Limb (tissue), 2 donors: ENCODE results near the gene CDKL2.

ENCODE experiments used
- DNase-seq, 2 donors: peaks; one replicate each; pipeline ENCODE4 v3.0.0-alpha.2; 2016; ENCODE audit errors: extremely low spot score in 2 of 2

CDKL2 gene

DNA sequence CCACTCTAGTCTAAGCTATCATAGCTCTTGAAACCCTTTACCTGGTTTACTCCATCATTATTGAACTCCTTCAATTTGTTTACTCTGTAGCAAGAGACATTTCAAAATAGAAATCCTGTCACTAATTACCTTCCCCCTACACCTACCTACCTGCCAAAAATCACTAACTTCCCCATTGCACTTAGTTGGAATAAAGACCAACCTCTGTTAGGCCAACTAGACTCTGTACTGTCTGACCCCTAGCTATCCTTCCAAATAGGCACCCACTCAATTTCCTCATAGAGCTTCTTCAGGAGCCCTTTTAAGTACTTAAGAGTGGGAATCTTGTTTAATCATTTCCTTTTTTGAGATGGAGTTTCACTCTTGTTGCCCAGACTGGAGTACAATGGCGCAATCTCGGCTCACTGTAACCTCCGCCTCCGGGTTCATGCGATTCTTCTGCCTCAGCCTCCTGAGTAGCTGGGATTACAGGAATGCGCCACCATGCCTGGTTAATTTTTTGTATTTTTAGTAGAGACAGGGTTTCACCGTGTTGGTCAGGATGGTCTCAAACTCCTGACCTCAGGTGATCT, 8.9 kb upstream of the CDKL2 start:
- no peak for DNase-seq

DNA sequence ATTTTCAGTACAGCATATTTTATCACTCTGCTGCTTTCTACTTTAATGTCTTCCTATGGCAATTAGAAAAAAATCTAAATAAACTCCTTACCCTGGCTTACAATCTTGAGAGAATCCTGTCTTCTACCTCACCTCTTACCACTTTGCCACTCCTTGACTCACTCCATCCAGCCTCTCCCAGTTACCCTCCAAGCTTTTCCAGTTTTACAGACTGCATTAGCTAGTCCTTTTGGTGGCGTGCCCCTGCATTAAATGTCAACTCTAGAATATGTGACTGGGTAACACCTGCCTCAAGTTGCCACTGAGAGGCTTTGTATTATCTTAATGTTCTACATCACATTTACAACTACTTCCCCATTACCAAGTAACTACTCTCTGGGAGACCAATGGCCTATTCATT, 7.5 kb upstream of the CDKL2 start:
- DNase-seq: no peak

- no peak for DNase-seq
These were observed 6.8 kb upstream of the CDKL2 start for GRCh38 chr4:75637176-75637575.

DNA sequence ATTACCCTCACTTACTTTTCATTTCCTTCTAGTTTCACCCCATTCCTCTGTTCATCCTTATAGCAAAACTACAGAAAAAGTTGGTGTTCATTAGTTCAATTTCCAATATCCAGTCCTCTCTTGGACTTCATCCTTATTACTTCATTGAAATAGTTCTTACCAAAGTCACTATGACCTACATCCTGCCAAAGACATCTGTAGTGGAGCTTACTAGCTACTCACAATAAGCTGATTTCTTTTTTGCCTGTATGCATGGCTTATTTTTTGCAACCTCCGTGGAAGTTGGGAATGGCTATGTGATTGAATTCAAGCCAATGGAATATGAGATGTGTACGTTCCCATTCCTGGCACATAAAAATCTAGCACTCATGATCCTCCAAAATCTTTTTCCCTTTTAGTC, 4.6 kb upstream of the CDKL2 start:
- DNase-seq: no peak

DNA sequence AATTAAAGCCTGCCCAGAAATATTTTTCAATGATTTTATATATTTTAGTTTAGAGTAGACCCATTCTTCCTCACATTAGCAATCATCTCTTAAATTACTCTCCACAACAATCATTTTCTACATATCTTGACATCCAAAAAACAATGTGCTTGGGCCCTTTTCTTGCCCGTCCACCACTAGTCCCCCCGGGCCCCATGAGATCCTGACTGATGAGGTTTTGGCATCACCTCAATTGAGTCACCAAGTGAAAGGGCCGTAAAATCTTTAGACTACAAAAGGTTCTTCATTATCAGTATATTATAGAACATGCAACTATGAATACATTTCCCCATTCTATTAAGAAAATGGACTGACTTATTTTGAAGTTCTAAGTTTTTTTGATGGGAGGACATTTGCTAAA, 4.0 kb upstream of the CDKL2 start:
- DNase-seq: no peak

GRCh38 chr4:75633846-75634245, 3.5 kb upstream of the CDKL2 start:
- no peak for DNase-seq

DNA sequence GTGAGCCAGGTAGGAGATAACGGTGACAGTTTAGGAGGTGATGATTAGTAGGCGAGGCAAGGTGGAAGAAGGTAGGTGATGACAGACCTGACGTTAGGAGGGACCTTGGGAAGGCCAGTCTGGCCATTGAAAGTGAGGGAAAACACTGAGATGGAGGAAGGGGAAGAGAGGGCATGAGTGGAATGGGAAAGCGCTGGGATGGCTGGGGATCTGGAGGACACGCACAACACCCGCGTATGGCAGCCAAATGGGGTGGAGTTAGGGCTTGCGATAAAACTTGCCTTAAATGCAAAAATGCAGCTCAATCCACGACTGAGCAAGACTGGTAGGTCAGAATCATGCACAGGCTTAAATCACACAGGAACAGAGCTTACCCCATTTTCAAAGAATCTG, 605 bp upstream of the CDKL2 start:
- DNase-seq: no peak

- DNase-seq: no peak
These were observed 1.1 kb downstream of the CDKL2 start for GRCh38 chr4:75629239-75629638.

- DNase-seq: no peak
These were observed 7.3 kb downstream of the CDKL2 start for GRCh38 chr4:75623026-75623425.

DNA sequence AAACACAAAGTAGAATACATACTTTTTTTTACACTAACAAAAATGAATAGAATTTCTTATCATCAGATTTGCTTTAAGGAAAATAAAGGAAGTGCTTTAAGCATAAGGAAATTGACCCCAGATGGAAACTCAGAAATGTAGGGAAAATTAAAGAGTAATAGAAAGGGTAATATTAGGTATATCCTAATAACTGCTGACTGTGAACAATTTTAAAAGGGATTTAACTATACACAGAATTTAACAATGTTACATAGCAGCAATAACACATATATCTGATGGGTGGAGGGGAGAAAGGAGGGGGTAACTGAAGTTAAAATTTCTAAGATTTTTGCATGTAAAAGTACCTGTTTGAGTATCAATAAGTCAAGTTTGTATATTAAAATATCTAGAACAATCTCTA, 8.6 kb downstream of the CDKL2 start:
- no peak for DNase-seq

GRCh38 chr4:75612306-75612705, 18.0 kb downstream of the CDKL2 start:
- DNase-seq: no peak

GRCh38 chr4:75605928-75606327, 24.4 kb downstream of the CDKL2 start:
- no peak for DNase-seq

GRCh38 chr4:75599647-75600046, 30.7 kb downstream of the CDKL2 start:
- no peak for DNase-seq

DNA sequence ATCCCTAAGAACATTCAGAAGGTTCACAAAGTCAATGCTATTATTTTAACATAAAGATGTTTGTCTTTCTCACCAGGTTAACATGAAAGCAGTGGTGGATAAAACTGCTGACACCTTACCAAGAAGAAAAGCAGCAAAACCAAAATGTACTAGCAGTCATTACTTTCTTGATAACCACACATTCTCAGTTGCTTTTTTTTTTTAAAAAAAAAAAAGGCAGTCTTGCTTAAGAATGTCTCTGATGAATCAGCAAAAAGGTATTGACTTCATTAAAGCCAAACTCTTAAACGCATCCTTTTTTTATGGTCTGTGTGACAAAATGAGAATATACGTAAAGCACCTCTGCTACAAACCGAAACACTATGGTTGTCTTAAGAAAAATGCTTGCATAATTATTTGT, 31.9 kb downstream of the CDKL2 start:
- no peak for DNase-seq

DNA sequence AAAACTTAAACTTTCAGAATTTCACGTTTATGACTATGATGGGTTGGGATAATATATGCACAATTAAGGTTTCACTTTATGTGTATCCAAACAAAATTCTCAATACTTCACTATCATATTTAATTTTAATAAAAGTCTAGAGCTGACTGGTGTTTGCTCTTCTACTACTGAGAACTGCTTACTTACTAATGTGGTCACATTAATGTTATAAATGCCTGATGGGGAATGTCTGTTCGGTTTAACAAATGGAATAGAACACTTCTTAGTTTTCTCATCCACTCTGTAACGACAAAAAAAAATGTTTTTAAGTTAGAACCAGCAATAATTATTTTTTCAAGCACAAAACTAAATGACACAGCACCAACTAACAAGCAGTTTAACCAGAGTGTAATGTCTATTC, 34.3 kb downstream of the CDKL2 start:
- DNase-seq: no peak

- no peak for DNase-seq
These were observed 36.9 kb downstream of the CDKL2 start for GRCh38 chr4:75593393-75593792.

DNA sequence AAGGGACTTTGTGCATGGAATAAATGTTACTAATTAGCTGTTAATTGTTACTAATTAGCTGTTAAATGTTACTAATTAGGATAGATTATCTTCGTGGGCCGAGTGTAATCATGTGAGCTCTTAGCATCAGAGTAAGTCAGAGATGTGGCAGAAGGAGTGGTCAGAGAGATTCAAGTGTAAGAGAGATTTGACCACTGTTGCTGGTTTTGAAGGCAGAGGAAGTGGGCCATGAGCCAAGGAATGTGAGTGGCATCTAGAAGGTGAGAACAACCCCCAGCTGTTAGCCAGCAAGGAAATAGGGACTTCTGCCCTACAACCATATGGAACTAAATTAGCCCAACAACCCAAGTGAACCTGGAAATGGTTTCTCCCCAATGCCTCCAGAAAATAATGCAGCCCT, 46.3 kb downstream of the CDKL2 start:
- no peak for DNase-seq

DNA sequence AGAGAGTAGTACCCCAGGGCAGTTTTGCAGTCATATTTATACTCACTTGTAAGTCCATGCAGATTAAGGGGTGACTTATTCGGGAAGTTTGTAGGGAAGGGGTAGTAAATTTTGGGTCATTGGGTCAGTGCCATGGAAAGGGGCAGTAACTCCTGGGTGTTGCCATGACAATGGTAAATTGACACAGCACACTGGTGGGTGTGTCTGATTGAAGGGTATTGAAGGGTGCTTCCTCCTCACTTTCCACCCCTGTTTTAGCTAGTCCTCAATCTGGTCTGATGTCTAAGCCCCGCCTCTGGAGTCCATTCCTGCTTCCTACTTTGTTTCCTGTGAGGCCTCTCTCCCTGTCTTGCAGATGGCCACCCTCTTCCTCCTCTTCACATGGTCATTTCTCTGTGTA, 62.6 kb downstream of the CDKL2 start:
- DNase-seq: no peak

- DNase-seq: no peak
These were observed 63.4 kb downstream of the CDKL2 start for GRCh38 chr4:75566911-75567310.

DNA sequence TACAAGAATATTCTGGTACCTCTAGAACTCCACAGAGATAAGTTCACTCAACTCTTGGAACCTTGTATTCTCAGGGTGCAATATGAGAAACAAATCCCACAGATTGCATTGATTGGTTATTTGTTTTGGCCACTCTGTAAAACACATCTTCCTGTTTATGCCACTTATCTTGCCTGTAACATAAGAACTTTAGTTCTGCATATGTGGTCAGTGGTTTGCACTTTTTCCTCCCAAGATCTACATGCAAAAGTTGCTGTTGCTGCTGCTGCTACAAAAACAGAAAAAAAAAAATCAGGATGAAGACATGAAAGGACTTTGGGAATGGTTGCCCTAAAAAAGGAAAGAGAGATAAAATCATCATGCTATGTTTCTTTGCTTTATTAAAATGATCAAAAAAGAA, 64.8 kb downstream of the CDKL2 start:
- DNase-seq: no peak

GRCh38 chr4:75564023-75564422, 66.3 kb downstream of the CDKL2 start:
- DNase-seq: no peak

- no peak for DNase-seq
These were observed 68.5 kb downstream of the CDKL2 start for GRCh38 chr4:75561789-75562188.

- DNase-seq: no peak
These were observed 72.6 kb downstream of the CDKL2 start for GRCh38 chr4:75557696-75558095.
